NCI-H1092 treated with DMSO at 0.1 percent for 48 hours (cell line): ENCODE measurements around the gene PRUNE1.
A peak's percentile ranks its signal among the peaks of the same experiment; 100 is the strongest.

Source experiments
- DNase-seq: peaks from one replicate; lab custom pipeline; 2025; lab: John Stamatoyannopoulos, UW

The PRUNE1 gene

GRCh38 chr1:150979092-150980056, 28.9 kb upstream of the PRUNE1 start:
- DNase-seq = peak; percentile 85

DNA sequence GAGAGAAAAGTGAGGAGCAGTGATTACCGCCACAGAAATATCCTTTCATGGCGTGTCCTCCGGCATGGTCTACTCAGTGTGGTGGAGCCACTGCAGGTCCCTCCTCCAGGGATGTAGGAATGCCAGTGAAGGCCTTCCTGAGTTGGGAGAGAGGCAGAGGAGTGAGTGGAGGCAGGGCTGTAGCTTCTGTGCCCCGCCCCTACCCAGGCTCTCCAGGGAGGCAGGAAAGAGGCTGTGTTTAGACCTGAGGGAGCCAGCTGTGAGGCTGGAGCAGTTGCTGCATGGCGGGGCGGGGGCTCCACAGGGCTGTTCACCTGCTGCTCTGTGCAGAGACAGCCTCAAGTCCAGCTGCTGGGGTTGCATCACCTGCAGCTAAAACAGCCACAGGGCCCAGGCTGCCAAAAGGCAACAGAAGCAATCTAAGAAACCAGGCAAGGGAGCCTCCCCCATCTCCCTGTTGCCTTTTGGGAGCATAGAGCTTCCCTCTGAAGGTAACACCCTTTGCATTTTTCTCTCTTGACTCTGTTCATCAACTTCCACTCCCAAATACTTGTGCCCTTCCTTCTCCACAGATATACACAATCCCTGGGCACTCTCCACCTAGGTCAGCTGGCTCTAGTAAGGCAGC, 27.0 kb upstream of the PRUNE1 start:
- no peak for DNase-seq

- no peak for DNase-seq
These were observed 26.2 kb upstream of the PRUNE1 start, which contains the start of gene ANXA9 for GRCh38 chr1:150981805-150982712. ANXA9 (plus strand) TSS chr1:150982292; CDS start chr1:150983106, 814 bp downstream.

- DNase-seq = no peak
These were observed 22.9 kb upstream of the PRUNE1 start for GRCh38 chr1:150985179-150985825.

DNA sequence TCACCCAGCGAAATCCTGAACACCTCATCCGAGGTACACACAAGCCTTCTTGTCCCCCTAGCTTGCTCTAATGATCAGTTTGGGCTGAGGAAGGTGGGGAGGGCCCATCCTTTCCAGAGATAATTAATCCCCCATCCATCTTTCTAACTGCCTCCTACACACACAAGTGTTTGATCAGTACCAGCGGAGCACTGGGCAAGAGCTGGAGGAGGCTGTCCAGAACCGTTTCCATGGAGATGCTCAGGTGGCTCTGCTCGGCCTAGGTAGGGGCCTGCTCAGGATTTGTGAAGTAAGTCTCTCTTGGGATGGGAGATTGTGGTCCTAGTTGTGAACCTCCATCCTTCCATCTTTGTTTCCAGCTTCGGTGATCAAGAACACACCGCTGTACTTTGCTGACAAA, 20.3 kb upstream of the PRUNE1 start:
- peak; percentile 41 for DNase-seq

DNA sequence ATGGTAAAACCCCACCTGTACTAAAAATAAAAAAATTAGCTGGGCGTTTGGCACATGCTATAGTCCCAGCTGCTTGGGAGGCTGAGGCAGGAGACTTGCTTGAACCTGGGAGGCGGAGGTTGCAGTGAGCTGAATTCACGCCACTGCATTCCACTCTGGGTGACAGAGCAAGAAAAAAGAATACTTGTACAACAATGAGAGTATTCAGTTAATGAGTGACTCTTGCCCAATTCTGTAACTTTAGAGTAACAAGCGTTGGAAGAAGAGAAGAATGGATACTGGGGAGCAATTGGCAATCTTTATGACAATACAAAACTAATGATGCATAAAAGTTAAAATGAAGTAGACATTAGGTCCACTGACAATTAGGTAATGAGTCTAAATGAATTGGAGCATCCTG, 15.6 kb upstream of the PRUNE1 start:
- no peak for DNase-seq

GRCh38 chr1:150994248-150994647, 14.0 kb upstream of the PRUNE1 start:
- DNase-seq = no peak

- no peak for DNase-seq
These were observed 12.8 kb upstream of the PRUNE1 start for GRCh38 chr1:150995460-150995859.

GRCh38 chr1:150995896-150996295, 12.4 kb upstream of the PRUNE1 start:
- no peak for DNase-seq

GRCh38 chr1:150997126-150997872, 10.9 kb upstream of the PRUNE1 start:
- DNase-seq = no peak

DNA sequence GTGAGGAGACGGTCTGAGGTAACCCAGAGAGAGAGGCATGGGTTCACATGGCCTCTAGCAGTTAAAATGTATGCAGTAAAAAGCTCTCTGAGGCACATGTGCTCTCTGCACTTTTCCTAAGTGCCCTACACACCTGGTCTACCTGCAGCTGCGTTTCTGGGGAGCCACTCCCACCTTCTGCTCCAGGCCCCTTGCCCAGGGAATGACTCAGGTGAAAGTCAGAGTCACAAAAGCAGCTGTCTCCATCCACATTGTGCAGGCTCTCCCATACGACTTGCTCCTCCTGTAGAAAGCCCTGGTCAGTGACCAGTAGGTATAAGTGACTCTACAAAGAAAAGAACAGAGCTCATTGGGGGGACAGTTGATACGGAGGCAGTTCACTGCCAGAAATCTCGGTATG, 10.3 kb upstream of the PRUNE1 start:
- no peak for DNase-seq

DNA sequence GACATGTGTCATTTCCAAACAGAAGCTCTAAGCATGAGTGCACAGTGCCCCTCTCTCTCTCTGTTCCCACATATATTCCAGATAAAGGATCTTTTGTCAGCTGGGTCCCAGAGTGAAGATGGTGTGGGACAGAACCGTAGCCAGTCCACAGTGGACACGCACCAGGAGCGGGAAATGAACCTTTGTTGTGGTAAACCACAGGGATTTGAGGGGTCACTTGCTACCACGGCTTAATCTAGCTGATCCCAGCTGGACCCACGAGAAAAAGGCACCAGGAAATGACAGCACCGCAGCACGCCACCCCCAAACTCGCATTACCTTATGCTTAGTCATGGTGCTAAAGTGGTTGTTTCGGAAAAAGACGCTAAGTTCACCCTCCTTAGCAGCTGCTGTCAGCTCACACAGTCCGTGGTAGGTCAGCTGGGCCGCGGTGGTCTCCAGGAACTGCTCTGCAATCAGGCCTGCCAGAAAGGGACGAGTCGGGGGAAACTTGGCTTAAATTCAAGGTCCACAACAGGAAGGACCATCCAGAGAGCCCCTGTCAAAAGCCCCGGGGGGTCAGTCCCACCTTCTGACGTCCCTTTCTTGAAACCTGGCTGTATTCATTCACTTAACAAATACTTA, 9.1 kb upstream of the PRUNE1 start:
- DNase-seq = no peak

DNA sequence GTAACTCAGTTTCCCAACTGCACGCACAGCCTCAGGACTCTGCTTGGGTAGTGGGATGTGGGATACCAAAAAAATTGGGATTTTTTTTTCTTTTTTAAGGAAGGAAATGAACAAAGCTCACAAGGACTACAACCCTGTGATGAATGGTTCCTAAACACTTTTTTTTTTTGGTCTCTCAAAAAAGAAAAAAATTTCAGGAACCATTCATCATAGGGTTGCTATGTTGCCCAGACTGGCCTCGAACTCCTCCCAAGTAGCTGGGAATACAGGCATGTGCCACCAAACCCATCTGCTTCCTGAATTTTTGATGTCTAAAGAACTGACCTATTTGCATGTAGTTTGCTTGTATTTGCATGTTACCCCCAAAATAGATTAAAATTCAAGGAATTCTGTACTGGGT, 8.3 kb upstream of the PRUNE1 start:
- no peak for DNase-seq

DNA sequence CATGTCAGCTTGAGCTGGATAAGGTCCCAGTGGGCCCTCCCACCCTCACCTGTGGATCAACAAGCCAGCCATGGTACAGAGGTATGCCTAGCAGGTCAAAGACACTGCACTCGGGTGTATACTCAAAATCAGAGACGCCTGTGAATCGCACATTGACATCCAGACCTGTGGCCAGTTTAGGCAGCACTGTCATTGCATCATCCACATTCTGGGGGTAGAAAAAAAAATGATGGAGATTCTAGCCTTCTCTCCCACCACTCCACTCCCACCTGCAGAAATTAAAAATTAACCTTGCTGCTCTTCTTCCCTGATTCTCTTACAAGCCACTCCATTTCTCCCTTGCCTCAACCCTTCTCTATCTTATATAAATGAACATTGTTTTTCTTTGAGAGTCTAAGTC, 7.8 kb upstream of the PRUNE1 start:
- no peak for DNase-seq

- no peak for DNase-seq
These were observed 6.6 kb upstream of the PRUNE1 start for GRCh38 chr1:151001602-151002001.

DNA sequence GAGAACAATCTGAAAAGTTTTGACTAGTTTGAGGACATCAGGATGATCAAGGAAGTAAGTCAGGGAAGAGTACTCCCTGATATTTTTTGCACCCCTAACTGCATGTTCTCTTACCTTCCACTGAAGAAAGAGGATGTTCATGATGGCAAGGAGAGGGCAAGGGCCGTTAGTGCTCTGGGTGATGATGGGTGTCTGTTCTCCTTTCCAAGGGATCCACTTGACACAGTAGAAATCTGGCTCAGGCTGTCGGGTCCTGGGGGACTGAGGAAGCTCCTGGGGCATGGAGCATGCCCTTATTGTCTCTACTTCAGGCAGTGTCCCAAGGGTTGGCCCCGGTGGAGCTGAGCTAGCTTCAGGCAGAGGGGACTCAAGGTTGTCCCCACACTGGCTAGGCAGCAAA, 6.2 kb upstream of the PRUNE1 start:
- no peak for DNase-seq

DNA sequence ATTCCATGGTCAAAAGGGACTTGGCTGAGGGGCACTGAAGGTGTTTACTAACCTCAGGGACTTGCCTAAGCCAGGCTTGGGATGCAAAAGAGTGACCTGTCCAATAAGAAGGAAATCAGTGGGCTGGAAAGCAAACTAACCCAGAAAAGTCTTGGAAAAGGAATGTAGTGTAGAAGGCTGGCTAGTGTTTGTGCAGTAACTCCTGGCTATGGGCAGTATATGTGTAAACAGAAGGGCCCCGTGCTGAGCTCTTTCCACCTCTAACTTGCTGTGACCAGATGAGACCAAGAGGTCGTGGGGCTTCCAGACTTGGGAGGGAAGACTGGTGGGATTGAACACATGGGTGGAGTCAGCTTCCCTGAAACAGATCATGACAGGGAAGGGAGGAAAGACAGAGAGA, 5.6 kb upstream of the PRUNE1 start:
- no peak for DNase-seq

DNA sequence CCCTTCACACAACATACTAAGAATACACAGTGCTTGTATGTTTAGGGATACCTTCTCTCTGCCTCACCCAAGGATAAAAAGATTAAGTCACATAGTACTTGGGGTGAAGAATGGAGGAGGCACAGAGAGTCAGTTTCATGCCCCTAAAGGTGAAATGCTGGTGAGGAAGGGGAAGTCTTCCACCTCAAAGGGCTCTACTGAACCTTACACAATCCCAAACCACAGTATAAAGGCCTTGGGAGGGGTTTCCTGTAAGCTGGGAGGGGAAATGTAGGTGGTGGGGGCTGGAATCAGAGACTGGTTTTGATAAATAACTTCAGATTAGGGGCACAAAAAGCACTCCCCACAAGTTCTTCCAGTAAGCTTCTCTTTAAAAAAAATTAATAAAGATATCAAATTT, 5.1 kb upstream of the PRUNE1 start:
- no peak for DNase-seq

DNA sequence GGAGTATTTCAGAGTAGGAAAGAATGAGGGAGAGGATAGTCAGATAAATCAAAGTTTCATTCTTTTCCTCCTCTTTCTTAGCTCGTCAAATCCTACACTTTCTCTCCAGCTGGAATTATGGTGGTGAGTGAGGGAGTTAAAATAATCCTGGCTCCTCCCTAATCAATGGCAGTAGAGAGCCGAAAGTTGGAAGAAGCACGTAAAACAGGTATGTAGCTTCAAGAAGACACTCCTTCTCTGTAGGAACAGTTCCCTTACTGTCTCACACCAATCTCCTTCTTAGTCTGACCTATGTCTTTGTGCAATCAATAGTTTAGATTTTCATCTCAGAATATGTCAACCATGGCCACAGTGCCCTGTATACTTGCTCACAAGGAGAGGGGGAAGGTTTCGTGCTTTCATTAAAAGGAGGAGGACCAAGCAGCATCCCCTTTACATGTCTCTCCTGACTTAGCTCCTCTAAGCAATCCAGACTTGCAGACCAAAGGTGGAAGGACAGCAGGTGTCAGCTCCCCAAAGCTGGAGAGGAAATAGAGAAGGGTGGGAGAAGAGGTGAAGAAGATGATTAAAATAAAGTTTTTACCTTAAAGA, 2.4 kb upstream of the PRUNE1 start:
- DNase-seq = no peak
